ENCODE results near the gene TAF5L.
"Not testable (repeated sequence)": the region's sequence is repeated elsewhere in the genome, so short reads cannot be mapped to it uniquely, and the experiment has no call there.

Gene TAF5L

GRCh38 chr1:229642376-229642775 lies 16.5 kb upstream of the TAF5L start:
- no peak for DNase-seq (ENCODE audit: low read depth, low spot score)

- DNase-seq (ENCODE audit: low read depth, low spot score): no peak
Measured at GRCh38 chr1:229641306-229641705, 15.4 kb upstream of the TAF5L start.

- no peak for DNase-seq (ENCODE audit: low read depth, low spot score)
Measured at GRCh38 chr1:229640455-229640854, 14.5 kb upstream of the TAF5L start.

GRCh38 chr1:229637746-229638145 lies 11.8 kb upstream of the TAF5L start:
- DNase-seq (ENCODE audit: low read depth, low spot score): no peak

GRCh38 chr1:229636042-229636441 lies 10.1 kb upstream of the TAF5L start:
- DNase-seq (ENCODE audit: low read depth, low spot score): no peak

GRCh38 chr1:229631966-229632365 lies 6.0 kb upstream of the TAF5L start:
- no peak for DNase-seq (ENCODE audit: low read depth, low spot score)

GRCh38 chr1:229631148-229631547 lies 5.2 kb upstream of the TAF5L start:
- no peak for DNase-seq (ENCODE audit: low read depth, low spot score)

- no peak for DNase-seq (ENCODE audit: low read depth, low spot score)
Measured at GRCh38 chr1:229629261-229629660, 3.3 kb upstream of the TAF5L start.

GRCh38 chr1:229627003-229627402 lies 1.1 kb upstream of the TAF5L start:
- DNase-seq (ENCODE audit: low read depth, low spot score): no peak

- peak; percentile 21 for DNase-seq (ENCODE audit: low read depth, low spot score)
Measured at GRCh38 chr1:229625071-229625914, 629 bp downstream of the TAF5L start.

- no peak for DNase-seq (ENCODE audit: low read depth, low spot score)
Measured at GRCh38 chr1:229624521-229625070, 1.3 kb downstream of the TAF5L start.

GRCh38 chr1:229623838-229624237 lies 2.1 kb downstream of the TAF5L start:
- DNase-seq (ENCODE audit: low read depth, low spot score): no peak

GRCh38 chr1:229623225-229623624 lies 2.7 kb downstream of the TAF5L start:
- DNase-seq (ENCODE audit: low read depth, low spot score): no peak

GRCh38 chr1:229622641-229623120 lies 3.2 kb downstream of the TAF5L start:
- DNase-seq (ENCODE audit: low read depth, low spot score): not testable (repeated sequence)

GRCh38 chr1:229621663-229622062 lies 4.3 kb downstream of the TAF5L start:
- no peak for DNase-seq (ENCODE audit: low read depth, low spot score)

GRCh38 chr1:229620876-229621275 lies 5.0 kb downstream of the TAF5L start:
- no peak for DNase-seq (ENCODE audit: low read depth, low spot score)

GRCh38 chr1:229619614-229620013 lies 6.3 kb downstream of the TAF5L start:
- DNase-seq (ENCODE audit: low read depth, low spot score): no peak

GRCh38 chr1:229619002-229619401 lies 6.9 kb downstream of the TAF5L start:
- no peak for DNase-seq (ENCODE audit: low read depth, low spot score)

GRCh38 chr1:229617351-229618100 lies 8.4 kb downstream of the TAF5L start:
- no peak for DNase-seq (ENCODE audit: low read depth, low spot score)

GRCh38 chr1:229614701-229615100 lies 11.2 kb downstream of the TAF5L start:
- no peak for DNase-seq (ENCODE audit: low read depth, low spot score)

GRCh38 chr1:229613938-229614337 lies 12.0 kb downstream of the TAF5L start:
- no peak for DNase-seq (ENCODE audit: low read depth, low spot score)

GRCh38 chr1:229608590-229608989 lies 17.3 kb downstream of the TAF5L start:
- no peak for DNase-seq (ENCODE audit: low read depth, low spot score)

Data from activated naive CD8-positive, alpha-beta T cell treated with anti-CD3 and anti-CD28 coated beads, Interleukin-2, amount 50 U/mL, for 16 hours (primary cell).